T-helper 9 cell (primary cell): Measurements from ENCODE around the gene ABHD1.

ENCODE experiments used
- DNase-seq: peaks from one replicate; pipeline ENCODE4 v3.0.0-alpha.2; 2020

Gene ABHD1

GRCh38 chr2:27138111-27138510 lies 14.5 kb downstream of the ABHD1 start:
- no peak for DNase-seq

DNA sequence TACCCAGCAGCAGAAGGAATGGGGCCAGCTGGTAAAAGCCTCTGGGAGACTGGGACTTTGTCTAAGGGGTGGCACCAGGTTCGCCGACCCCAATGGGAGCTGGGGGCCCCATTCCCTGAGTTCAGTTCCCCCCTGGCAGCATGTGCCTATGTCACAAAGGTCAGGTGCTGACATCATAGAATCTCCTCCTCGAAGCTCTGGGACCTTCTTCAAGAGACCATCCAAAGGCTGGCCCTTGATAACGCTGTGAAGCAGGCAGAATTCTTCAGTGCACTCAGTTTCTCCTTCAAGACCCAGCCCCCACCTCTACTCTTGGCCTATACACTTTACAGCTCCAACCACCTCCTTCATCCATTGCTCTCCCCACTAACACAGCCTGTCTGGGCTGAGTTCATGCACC lies 15.7 kb downstream of the ABHD1 start, which contains the start of gene PRR30:
Gene PRR30 (minus strand): TSS at position 101 of the 400 bp plus-strand sequence. CDS start 1,081 bp downstream, outside the sequence.
- DNase-seq, result no peak

GRCh38 chr2:27143285-27143684 lies 19.7 kb downstream of the ABHD1 start:
- no peak for DNase-seq

GRCh38 chr2:27145682-27146081 lies 22.1 kb downstream of the ABHD1 start:
- no peak for DNase-seq

GRCh38 chr2:27147935-27148334 lies 24.3 kb downstream of the ABHD1 start:
- DNase-seq, result no peak

DNA sequence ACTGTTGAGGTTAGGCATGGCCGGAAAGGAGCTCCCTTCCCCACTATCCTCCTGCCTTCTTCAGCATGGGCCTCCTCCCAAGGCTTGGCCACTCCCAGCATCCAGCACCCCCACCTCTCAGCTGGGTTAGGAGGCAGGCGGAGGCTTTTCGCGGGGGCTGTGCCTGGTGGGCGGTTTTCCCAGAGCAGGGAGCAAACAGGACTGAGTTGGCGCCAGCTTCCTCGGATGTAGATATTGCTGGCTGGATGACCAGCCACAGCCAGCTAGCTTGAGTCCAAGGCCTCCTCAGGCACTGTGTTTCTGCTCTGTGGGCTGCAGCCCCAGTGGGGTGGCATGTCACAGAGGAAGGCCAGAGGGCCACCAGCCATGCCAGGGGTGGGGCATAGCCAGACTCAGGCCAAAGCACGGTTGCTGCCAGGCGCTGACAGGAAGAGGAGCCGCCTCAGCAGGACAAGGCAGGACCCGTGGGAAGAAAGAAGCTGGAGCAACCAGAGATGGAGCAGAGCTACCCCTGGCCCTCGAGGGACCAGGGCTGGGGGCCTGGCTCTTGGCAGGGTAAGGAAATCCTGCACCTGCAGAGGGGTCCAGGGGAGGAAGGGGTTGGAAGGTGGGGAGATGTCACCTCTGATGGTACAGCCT lies 25.3 kb downstream of the ABHD1 start, which contains the start of gene TCF23:
Gene TCF23 (plus strand): TSS at position 204 of the 639 bp plus-strand sequence. CDS start 130 bp downstream, at position 334.
- no peak for DNase-seq

- DNase-seq, result no peak
These were observed 26.2 kb downstream of the ABHD1 start for GRCh38 chr2:27149570-27150405.

GRCh38 chr2:27150639-27151230 lies 27.1 kb downstream of the ABHD1 start:
- DNase-seq, result no peak

- DNase-seq, result no peak
These were observed 28.6 kb downstream of the ABHD1 start for GRCh38 chr2:27152102-27152795.

DNA sequence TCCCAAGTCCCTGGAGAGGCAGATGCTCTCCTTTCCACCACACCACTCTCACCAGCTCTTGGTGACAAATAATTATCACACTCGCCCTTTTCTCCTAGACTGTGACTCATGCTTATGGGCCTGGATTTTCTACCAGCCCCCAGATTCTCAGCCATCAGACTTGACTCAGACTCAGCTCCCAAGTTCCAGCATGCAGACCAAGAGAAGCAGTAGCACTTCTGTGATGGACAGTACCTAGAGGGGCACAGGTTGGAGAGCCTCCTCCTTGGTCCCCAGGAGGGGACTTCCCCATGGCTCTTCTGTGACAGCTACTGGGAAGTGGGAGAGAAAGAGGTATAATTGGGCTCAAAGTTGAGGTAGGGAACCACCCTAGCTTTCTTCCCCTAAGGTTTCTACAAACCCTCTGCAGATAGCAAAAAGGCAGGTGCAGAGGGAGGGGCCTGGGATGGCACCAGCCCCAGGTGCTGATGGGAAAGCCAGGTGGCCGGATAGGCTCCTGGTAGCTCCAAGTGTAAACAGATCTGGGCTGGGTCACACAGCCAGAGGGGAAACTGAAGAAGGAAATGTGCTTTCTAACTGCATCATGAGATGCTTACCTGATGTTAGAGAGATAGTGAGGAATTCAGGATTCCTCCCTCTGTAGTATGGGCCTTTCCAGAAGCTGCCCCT lies 29.3 kb downstream of the ABHD1 start:
- no peak for DNase-seq

GRCh38 chr2:27154488-27154887 lies 30.9 kb downstream of the ABHD1 start:
- DNase-seq, result no peak

DNA sequence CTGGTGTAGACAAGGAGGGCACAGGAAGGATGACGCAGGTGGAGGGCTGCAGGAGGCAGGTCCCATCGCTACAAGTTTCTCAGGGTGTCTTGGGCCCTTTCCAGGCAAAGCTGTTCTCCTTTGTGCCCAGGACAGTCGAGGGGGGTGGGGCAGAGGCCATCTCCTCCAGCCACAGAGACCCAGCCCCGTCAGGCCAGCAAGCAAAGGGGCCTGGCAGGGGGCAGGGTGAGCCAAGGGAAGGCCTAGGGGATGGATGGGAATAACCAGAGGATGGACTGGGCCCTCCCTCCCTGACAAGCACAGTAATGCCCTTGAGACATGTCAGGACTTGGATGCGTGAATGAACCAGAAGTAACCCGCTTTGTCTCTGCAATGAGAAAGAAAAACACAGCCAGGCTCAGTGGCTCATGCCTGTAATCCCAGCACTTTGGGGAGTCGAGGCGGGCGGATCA lies 31.5 kb downstream of the ABHD1 start:
- DNase-seq, result no peak

- DNase-seq, result no peak
These were observed 34.9 kb downstream of the ABHD1 start for GRCh38 chr2:27158468-27158867.

- no peak for DNase-seq
These were observed 35.7 kb downstream of the ABHD1 start for GRCh38 chr2:27159271-27159670.

- DNase-seq, result no peak
These were observed 36.6 kb downstream of the ABHD1 start for GRCh38 chr2:27160191-27160590.

DNA sequence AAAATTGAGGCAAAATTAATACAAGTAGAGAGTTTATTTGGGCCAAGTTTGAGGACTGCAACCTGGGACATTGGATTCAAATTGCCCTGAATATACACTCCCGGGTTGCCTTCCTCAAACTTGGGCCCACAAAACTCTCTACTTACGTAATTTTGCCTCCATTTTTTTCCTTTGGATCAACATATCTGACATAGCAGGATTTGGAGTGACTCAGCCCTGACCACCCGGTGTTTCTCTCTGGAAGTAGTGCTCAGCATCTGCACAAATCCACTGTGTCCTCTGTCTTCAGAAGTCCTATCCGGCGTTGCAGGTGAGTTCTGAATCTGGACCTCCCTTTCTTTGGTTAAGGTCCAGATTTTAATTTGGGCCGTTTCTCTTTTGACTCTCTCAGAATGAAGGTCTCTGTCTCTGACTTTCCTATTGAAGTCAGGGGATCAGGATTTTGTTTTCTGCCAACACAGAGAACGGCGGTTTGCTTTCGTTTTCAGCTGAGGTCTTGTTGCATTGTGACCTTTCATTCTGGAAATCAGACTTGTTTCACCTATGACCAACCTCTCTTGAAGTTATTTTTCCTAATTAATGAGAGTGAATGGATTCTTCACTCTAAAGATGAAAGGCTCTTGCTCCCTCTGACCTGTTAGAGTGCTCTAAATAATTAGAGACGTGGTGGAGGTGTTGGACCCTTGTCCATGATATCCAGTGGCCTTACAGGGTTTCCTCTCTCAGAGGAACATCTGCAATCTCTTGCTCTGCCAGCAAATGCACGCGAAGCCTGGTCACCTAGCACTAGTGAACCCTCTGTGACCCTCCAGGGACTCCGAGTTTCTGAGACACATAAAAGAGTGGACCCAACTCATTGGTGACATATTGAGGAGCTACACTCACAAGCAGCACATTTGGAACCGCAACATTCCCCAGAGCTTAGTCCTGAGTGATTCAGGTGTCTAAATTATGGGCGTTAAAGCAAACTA lies 38.8 kb downstream of the ABHD1 start:
- no peak for DNase-seq

DNA sequence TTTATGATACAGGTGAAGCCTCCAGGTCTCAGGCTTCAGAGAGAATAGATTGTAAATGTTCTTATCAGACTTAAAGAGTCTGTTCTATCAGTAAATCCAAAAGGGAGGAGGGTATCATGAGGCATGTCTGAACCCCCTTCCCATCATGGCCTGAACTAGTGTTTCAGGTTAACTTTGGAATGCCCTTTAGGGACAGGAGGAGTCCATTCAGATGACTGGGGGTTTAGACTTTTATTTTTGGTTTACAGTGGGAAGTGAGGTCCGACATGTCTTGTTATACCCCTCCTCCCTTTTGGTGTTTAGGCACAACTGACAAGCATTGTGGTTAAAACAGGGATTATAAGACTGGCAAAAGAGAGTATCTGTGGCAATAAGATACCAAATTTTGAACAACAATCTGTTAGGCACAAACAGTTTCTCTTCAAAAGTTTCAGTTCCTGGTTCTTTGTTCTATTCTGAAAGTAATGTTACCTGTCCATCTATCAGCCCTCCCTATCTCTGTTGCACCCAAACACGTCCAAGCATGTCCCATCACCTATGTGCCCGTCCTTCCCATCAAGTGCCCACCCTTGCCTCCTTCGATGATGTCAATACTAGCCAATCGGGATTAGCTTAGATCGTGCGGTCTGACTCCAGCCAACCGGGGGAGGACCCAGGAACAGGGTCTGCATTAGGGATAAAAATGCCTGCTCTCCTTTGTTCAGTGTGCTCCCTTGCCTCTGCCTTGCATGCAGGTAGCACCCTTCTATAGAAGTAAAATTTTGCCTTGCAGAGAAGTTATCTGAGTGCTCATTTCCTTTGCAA lies 41.5 kb downstream of the ABHD1 start:
- DNase-seq, result no peak

DNA sequence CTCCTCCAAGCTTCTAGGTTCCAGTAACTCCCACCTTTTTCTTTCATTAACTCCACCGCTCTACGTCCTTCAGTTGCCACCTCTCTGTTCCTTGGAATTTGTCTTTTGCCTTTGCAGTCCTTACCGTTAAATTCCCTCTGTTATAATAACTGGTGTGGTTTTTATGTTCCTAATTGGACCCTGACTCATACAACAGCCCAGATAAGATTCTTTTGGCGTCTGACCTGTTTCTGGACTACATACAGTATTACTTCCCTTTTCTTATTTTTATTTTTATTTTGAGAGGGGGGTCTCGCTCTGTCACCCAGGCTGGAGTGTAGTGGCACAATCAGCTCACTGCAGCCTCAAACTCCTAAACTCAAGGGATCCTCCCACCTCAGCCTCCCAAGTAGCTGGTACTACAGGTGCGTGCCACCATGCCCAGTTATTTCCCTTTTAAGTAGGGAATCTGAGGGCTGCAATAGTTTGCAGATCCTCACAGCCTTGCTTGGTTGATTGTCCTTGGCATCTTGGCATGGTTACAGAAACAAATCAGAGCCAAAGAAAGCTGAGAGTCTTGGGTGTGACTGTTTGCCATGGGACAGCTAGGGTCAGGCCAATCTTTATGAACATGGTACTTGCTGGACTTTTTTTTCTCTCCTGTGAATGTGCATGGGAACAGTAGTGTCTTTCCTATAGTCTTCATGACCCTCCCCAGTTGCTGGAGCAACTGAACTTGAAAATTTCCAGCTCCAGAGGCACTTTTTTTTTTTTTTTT lies 47.1 kb downstream of the ABHD1 start:
- DNase-seq, result no peak

DNA sequence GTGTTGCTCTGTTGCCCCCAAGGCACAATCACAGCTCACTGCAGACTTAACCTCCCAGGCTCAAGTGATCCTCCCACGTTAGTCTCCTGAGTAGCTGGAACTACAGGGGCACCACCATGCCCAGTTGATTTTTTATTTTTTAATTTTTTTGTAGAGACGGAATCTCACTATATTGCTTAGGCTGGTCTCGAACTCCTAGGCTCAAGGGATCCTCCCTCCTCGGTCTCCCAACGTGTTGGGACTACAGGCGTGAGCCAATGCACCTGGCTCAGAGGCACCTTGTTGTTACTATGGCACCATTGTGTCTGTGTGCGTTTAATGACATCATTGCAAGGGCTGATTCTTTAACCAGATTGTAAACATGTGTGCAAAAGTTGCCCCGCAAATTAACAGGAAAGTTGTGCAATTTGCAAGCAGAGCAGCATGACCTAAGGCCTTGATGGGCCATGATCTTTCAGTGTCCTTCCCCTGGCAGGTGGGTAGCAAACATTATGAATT lies 47.8 kb downstream of the ABHD1 start:
- DNase-seq, result no peak
